Measurements from ENCODE around the gene MSI2. TPM values are rescaled to one million over a fixed set of nuclear protein-coding genes. Genes with fewer than 3 reads are reported as not detected.

MSI2 gene
- total and polyA plus RNA-seq, 12 donors = 32.6 to 411 (median 148) TPM

DNA sequence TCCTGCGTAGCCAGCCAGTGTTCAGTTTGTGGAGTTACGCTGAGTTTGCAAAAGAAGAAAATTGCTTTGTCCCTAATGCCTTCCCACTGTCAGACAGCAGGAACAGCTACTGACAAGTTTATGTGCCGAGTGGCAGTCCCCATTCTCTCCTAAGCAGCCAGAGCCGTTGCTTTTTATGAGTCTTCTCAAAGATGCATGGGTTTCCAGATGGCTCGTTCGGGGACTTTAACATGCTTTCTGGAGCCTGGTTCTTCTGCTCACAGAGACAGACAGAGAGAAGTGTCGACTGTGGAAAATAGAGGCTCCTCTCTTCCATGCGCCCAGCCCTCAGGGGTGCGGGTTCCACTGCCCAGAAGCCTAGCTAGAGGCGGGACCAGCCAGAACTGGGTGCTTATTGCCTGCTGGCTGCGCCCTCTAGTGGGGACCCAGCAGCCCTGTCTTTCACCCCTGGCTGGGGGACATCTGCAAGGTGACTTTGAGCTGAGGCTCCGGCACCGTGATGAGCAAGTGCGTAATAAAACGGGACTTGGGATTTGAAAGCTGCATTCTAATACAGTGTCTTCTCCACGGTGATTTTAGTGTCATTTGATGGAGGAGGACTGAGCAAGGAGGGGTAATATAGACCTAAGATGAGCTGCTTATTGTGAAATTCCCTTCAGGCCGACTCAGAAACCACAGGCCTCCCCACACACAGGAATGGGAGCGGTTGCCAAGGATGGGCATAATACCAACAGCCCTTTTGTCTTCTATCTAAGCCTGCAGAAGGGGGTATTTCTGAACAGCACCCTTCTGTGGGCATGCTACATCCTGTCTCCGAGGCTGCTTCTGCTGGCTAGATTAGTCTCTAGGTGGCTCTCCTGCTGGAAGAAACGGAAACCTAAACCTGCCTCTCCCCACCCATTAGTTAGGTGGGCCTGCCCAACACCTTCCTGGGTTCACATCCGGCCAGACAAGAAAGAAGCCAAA, 415.6 kb downstream of the MSI2 start:
- 30 to 41% (median 38%) methylated on average over 14 to 21 of the region's 21 CpGs for WGBS, 4 donors
- no peaks in the 10 kb centered on the region for H3K27me3 ChIP-seq
- DNase-seq = peak; percentile 78 to 91 (median 84)
- H3K4me3 ChIP-seq = no peak overlapping the region
- H3K27ac ChIP-seq = peak overlapping the region in 2 of 5 donors; percentile 36 to 60
- peaks cover 0 to 9% of the 10 kb centered on the region in 2 donors for H3K36me3 ChIP-seq (replicated peaks in 1 of 2)
- no peak for TF ChIP-seq POLR2A (IDR thresholded peaks at IDR 0.05)
- TF ChIP-seq, protein P1, sequence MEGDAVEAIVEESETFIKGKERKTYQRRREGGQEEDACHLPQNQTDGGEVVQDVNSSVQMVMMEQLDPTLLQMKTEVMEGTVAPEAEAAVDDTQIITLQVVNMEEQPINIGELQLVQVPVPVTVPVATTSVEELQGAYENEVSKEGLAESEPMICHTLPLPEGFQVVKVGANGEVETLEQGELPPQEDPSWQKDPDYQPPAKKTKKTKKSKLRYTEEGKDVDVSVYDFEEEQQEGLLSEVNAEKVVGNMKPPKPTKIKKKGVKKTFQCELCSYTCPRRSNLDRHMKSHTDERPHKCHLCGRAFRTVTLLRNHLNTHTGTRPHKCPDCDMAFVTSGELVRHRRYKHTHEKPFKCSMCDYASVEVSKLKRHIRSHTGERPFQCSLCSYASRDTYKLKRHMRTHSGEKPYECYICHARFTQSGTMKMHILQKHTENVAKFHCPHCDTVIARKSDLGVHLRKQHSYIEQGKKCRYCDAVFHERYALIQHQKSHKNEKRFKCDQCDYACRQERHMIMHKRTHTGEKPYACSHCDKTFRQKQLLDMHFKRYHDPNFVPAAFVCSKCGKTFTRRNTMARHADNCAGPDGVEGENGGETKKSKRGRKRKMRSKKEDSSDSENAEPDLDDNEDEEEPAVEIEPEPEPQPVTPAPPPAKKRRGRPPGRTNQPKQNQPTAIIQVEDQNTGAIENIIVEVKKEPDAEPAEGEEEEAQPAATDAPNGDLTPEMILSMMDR (IDR thresholded peaks at IDR 0.05) = peak; percentile 84 to 96 (median 94)
- peaks cover 8 to 17% of the 10 kb centered on the region in 2 donors for H3K4me1 ChIP-seq (replicated peaks in 1 of 2)
- no peaks in the 10 kb centered on the region for H3K9me3 ChIP-seq (replicated peaks in 1 of 3)
- intact Hi-C loops (cut with DNase I) = loop anchor here in 1 of 2 donors (5.0 to 10.0 kb wide), 4 partner anchors 70 to 427 kb away; partner anchors contain the start of gene CCDC182

- Histone ChIP-seq H3K27ac (peak overlapping the region in 1 of 5 donors; percentile 60), H3K27me3 (no peaks in the 10 kb centered on the region), H3K4me1 (replicated peaks in 1 of 2) (peaks cover 0 to 9% of the 10 kb centered on the region in 2 donors), H3K36me3 (replicated peaks in 1 of 2) (peaks cover 0 to 9% of the 10 kb centered on the region in 2 donors), H3K4me3 (no peak overlapping the region), H3K9me3 (replicated peaks in 1 of 3) (no peaks in the 10 kb centered on the region)
- WGBS, 4 donors = 48 to 62% (median 53%) methylated on average over 4 of the region's 4 CpGs
- intact Hi-C loops (cut with DNase I) = loop anchor here in 1 of 2 donors (5.0 to 10.0 kb wide), 4 partner anchors 71 to 428 kb away; partner anchors contain the start of gene CCDC182
- peak in 5 of 7 donors; percentile 26 to 50 (median 37) for DNase-seq
- TF ChIP-seq POLR2A (IDR thresholded peaks at IDR 0.05) = no peak
- TF ChIP-seq, protein P1 (IDR thresholded peaks at IDR 0.05) = no peak
Measured at GRCh38 chr17:57672971-57673370, 416.6 kb downstream of the MSI2 start.

- intact Hi-C loops (cut with DNase I) = loop anchor here in 1 of 2 donors (5.0 to 10.0 kb wide), 4 partner anchors 70 to 430 kb away; partner anchors contain the start of gene CCDC182
- Histone ChIP-seq H3K27ac (no peak overlapping the region), H3K4me3 (no peak overlapping the region), H3K36me3 (replicated peaks in 1 of 2) (peaks cover 0 to 9% of the 10 kb centered on the region in 2 donors), H3K4me1 (replicated peaks in 1 of 2) (peaks cover 0 to 9% of the 10 kb centered on the region in 2 donors), H3K27me3 (no peaks in the 10 kb centered on the region), H3K9me3 (replicated peaks in 1 of 3) (no peaks in the 10 kb centered on the region)
- DNase-seq = peak in 2 of 7 donors; percentile 13 to 20
- TF ChIP-seq, protein P1 (IDR thresholded peaks at IDR 0.05) = no peak
- TF ChIP-seq POLR2A (IDR thresholded peaks at IDR 0.05) = no peak
- 93 to 98% (median 96%) methylated on average over 3 to 22 of the region's 22 CpGs for WGBS, 4 donors
Measured at GRCh38 chr17:57674894-57675293, 418.6 kb downstream of the MSI2 start.

Data from adrenal gland (tissue), 12 donors.